Neural cell (in vitro differentiated cells): ENCODE data around the gene EIF1AY. TPM values are rescaled to one million over a fixed set of nuclear protein-coding genes. Genes with fewer than 3 reads are reported as not detected.
A peak's percentile ranks its signal among the peaks of the same experiment; 100 is the strongest.

ENCODE experiments used
- H2AFZ ChIP-seq: fragments of 200-600, 300-800 bp; sonication (generic), shearing (Covaris generic); 2 replicates; pipeline ENCODE4 v1.6.0; 2014; ENCODE audit warnings: low read depth, mild to moderate bottlenecking, antibody characterized with exemption, low read length, moderate library complexity
- H3F3A ChIP-seq: fragments of 200-600 bp; shearing (Covaris generic); 2 replicates; pipeline ENCODE4 v1.6.1; 2016; ENCODE audit warnings: mild to moderate bottlenecking, moderate library complexity, mixed read lengths, antibody characterized with exemption, low read length; ENCODE audit not compliant: insufficient read depth, poor library complexity, severe bottlenecking
- H3K27ac ChIP-seq: fragments of 200-600, 300-800 bp; sonication (generic), shearing (Covaris generic); 2 replicates; pipeline ENCODE4 v1.5.1; 2014; ENCODE audit warnings: mild to moderate bottlenecking, low read length, moderate library complexity
- H3K27me3 ChIP-seq: fragments of 300-800, 200-600 bp; sonication (generic), shearing (Covaris generic); 2 replicates; pipeline ENCODE4 v1.6.0; 2014; ENCODE audit warnings: mild to moderate bottlenecking, low read depth, low read length, moderate library complexity; ENCODE audit not compliant: insufficient read depth
- H3K36me3 ChIP-seq: fragments of 300-800, 200-600 bp; sonication (generic), shearing (Covaris generic); 2 replicates; pipeline ENCODE4 v1.5.1; 2014; ENCODE audit warnings: mild to moderate bottlenecking, antibody characterized with exemption, low read length, moderate library complexity; ENCODE audit not compliant: insufficient read depth
- H3K4me2 ChIP-seq: fragments of 300-800, 200-600 bp; sonication (generic), shearing (Covaris generic); 2 replicates; pipeline ENCODE4 v1.6.0; 2014; ENCODE audit warnings: mild to moderate bottlenecking, low read length
- H3K4me3 ChIP-seq: fragments of 300-800, 200-600 bp; sonication (generic), shearing (Covaris generic); 2 replicates; pipeline ENCODE4 v1.5.1; 2014; ENCODE audit warnings: mild to moderate bottlenecking, low read length, moderate library complexity
- H3K79me2 ChIP-seq: fragments of 200-600 bp; shearing (Covaris generic); replicated peaks from 2 replicates; pipeline ENCODE4 v1.6.0; 2014; ENCODE audit warnings: mild to moderate bottlenecking, low read length, moderate library complexity; ENCODE audit not compliant: insufficient read depth
- H3K9ac ChIP-seq: fragments of 300-800, 200-600 bp; sonication (generic), shearing (Covaris generic); 2 replicates; pipeline ENCODE4 v1.6.1; 2016; ENCODE audit warnings: mild to moderate bottlenecking, low read length, mixed read lengths
- H3K9me2 ChIP-seq: fragments of 200-600 bp; shearing (Covaris generic); 2 replicates; pipeline ENCODE4 v1.6.1; 2016; ENCODE audit warnings: mild to moderate bottlenecking, low read length, mixed read lengths; ENCODE audit not compliant: insufficient read depth
- H3K9me3 ChIP-seq: fragments of 200-600, 300-800 bp; sonication (generic), shearing (Covaris generic); 2 replicates; pipeline ENCODE4 v1.6.1; 2016; ENCODE audit warnings: mild to moderate bottlenecking, mixed run types, low read length, moderate library complexity, mixed read lengths
- H4K20me1 ChIP-seq: fragments of 200-600 bp; shearing (Covaris generic); 2 replicates; pipeline ENCODE4 v1.6.1; 2016; ENCODE audit warnings: mild to moderate bottlenecking, mixed run types; ENCODE audit not compliant: insufficient read depth
- CTCF ChIP-seq: fragments of 450-650 bp; IDR thresholded peaks from 2 replicates; pipeline ENCODE4 v1.5.1; 2014; ENCODE audit warnings: antibody characterized with exemption, mild to moderate bottlenecking, moderate library complexity; ENCODE audit not compliant: poor library complexity, severe bottlenecking
- EP300 ChIP-seq: fragments of 450-650 bp; conservative IDR thresholded peaks from 2 replicates; pipeline ENCODE4 v1.6.1; 2014; ENCODE audit warnings: antibody characterized with exemption, mild to moderate bottlenecking, moderate library complexity; ENCODE audit not compliant: poor library complexity, severe bottlenecking
- EZH2 ChIP-seq: fragments of 200-600, 300-800 bp; shearing (Covaris generic), sonication (generic); IDR thresholded peaks from 2 replicates; pipeline ENCODE4 v1.6.1; 2014; ENCODE audit warnings: antibody characterized with exemption, low read length, borderline replicate concordance, mild to moderate bottlenecking; ENCODE audit not compliant: insufficient read depth, poor library complexity, severe bottlenecking
- MXI1 ChIP-seq: fragments of 450-650 bp; conservative IDR thresholded peaks from 2 replicates; pipeline ENCODE4 v1.6.1; 2014; ENCODE audit warnings: antibody characterized with exemption, mild to moderate bottlenecking; ENCODE audit not compliant: poor library complexity, severe bottlenecking
- POLR2AphosphoS5 ChIP-seq: IDR thresholded peaks from 2 replicates; pipeline ENCODE4 v1.6.1; 2012
- RAD21 ChIP-seq: fragments of 450-650 bp; conservative IDR thresholded peaks from 2 replicates; pipeline ENCODE4 v1.6.1; 2014; ENCODE audit warnings: antibody characterized with exemption, mild to moderate bottlenecking, moderate library complexity
- SMC3 ChIP-seq: fragments of 450-650 bp; conservative IDR thresholded peaks from 2 replicates; pipeline ENCODE4 v1.6.1; 2014; ENCODE audit warnings: antibody characterized with exemption, mild to moderate bottlenecking, moderate library complexity; ENCODE audit not compliant: poor library complexity
- TAF1 ChIP-seq: IDR thresholded peaks from 2 replicates; pipeline ENCODE4 v1.6.1; 2012; ENCODE audit warnings: low read depth
- polyA plus RNA-seq: library from polyadenylated mRNA; depleted of rRNA; stranded (reverse); fragments of >200 nt; gene quantifications from 2 replicates; pipeline ENCODE4 v1.2.3, GENCODE V29; 2014
- TF ChIP-seq, protein P1 (sequence below): IDR thresholded peaks from 2 replicates; pipeline ENCODE4 v1.6.1; 2012; ENCODE audit warnings: borderline replicate concordance

EIF1AY gene
- polyA plus RNA-seq, 1 donor from 2014 or later: 17.8 TPM

DNA sequence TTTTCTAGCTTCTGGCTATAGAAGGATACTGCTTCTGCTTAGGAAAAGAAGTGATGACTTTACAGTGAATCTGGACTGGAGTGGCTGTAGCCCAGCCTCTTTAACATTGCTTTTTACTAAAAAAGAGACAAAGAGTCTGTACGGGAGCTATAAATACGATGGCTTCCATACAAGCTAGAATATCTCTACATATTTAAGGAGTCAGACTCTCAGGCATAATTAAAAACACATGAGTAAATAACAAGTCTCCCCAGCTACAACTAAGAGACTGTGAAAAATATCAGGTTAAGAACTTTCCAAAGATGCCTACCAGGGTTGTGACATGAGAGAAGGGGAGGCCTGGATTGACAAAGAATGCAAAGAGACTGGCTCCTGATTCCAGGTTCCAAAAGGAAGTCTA lies 19.8 kb upstream of the EIF1AY start:
- Histone ChIP-seq H3K4me2 (no peak overlapping the region), H3K27ac (no peak overlapping the region), H3F3A (no peaks in the 10 kb centered on the region), H3K36me3 (no peaks in the 10 kb centered on the region), H3K9me2 (no peaks in the 10 kb centered on the region), H3K9ac (no peak overlapping the region), H3K27me3 (no peaks in the 10 kb centered on the region), H3K79me2 (no peaks in the 10 kb centered on the region), H3K9me3 (no peaks in the 10 kb centered on the region), H2AFZ (no peak overlapping the region), H3K4me3 (no peak overlapping the region), H4K20me1 (no peaks in the 10 kb centered on the region)
- no peak for TF ChIP-seq POLR2AphosphoS5
- no peak for TF ChIP-seq EZH2
- TF ChIP-seq CTCF: no peak
- no peak for TF ChIP-seq SMC3
- TF ChIP-seq, protein P1, sequence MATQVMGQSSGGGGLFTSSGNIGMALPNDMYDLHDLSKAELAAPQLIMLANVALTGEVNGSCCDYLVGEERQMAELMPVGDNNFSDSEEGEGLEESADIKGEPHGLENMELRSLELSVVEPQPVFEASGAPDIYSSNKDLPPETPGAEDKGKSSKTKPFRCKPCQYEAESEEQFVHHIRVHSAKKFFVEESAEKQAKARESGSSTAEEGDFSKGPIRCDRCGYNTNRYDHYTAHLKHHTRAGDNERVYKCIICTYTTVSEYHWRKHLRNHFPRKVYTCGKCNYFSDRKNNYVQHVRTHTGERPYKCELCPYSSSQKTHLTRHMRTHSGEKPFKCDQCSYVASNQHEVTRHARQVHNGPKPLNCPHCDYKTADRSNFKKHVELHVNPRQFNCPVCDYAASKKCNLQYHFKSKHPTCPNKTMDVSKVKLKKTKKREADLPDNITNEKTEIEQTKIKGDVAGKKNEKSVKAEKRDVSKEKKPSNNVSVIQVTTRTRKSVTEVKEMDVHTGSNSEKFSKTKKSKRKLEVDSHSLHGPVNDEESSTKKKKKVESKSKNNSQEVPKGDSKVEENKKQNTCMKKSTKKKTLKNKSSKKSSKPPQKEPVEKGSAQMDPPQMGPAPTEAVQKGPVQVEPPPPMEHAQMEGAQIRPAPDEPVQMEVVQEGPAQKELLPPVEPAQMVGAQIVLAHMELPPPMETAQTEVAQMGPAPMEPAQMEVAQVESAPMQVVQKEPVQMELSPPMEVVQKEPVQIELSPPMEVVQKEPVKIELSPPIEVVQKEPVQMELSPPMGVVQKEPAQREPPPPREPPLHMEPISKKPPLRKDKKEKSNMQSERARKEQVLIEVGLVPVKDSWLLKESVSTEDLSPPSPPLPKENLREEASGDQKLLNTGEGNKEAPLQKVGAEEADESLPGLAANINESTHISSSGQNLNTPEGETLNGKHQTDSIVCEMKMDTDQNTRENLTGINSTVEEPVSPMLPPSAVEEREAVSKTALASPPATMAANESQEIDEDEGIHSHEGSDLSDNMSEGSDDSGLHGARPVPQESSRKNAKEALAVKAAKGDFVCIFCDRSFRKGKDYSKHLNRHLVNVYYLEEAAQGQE: no peak
- TF ChIP-seq RAD21: no peak
- no peak for TF ChIP-seq TAF1
- TF ChIP-seq EP300: no peak
- no peak for TF ChIP-seq MXI1

DNA sequence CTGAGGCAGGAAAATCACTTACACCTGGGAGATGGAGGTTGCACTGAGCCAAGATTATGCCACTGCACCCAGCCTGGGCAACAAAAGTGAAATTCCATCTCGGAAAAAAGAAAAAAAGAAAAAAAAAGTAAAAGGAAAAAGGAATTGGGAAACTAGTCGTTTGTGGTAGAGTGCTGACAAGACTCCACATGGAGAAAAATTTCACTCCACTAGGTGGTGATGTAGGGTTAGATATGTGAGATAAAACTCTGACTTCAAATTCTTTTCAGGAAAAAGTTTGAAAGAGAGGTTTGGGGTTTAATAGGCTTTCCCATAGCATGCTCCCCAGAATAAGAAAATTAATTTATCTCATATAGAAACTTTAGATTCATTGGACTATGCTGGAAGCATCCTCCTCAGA lies 16.9 kb upstream of the EIF1AY start:
- Histone ChIP-seq H3K4me2 (no peak overlapping the region), H3F3A (no peaks in the 10 kb centered on the region), H3K36me3 (no peaks in the 10 kb centered on the region), H2AFZ (no peak overlapping the region), H3K79me2 (no peaks in the 10 kb centered on the region), H3K9me3 (no peaks in the 10 kb centered on the region), H3K4me3 (no peak overlapping the region), H3K9me2 (no peaks in the 10 kb centered on the region), H3K9ac (no peak overlapping the region), H4K20me1 (no peaks in the 10 kb centered on the region), H3K27me3 (no peaks in the 10 kb centered on the region), H3K27ac (no peak overlapping the region)
- TF ChIP-seq RAD21 (peak; percentile 17), TAF1 (no peak), SMC3 (no peak)
- TF ChIP-seq, protein P1: no peak
